LNCaP clone FGC (cell line): Measurements from ENCODE around the gene TP73.

ENCODE experiments used
- DNase-seq: peaks from one replicate; pipeline ENCODE4 v3.0.0-alpha.2; 2011; ENCODE audit warnings: low read depth
- H3K4me3 ChIP-seq: 2 replicates; pipeline ENCODE4 v1.5.1; 2011; ENCODE audit warnings: mild to moderate bottlenecking, low read depth, low read length, control low read depth
- TF ChIP-seq, protein P1 (sequence below): IDR thresholded peaks from 2 replicates; pipeline ENCODE4 v1.5.1; 2012; ENCODE audit warnings: mild to moderate bottlenecking; ENCODE audit not compliant: control insufficient read depth, insufficient read depth; ENCODE audit errors: extremely low read depth

The TP73 gene

GRCh38 chr1:3752400-3752945 is 100.2 kb downstream of the TP73 start, which contains the start of gene CCDC27:
Gene CCDC27, plus strand, starts transcription at chr1:3752450. Its CDS starts 32 bp downstream, at chr1:3752482.
- DNase-seq, result no peak
- no peak within 1 kb of the TSS for H3K4me3 ChIP-seq
- TF ChIP-seq, protein P1, sequence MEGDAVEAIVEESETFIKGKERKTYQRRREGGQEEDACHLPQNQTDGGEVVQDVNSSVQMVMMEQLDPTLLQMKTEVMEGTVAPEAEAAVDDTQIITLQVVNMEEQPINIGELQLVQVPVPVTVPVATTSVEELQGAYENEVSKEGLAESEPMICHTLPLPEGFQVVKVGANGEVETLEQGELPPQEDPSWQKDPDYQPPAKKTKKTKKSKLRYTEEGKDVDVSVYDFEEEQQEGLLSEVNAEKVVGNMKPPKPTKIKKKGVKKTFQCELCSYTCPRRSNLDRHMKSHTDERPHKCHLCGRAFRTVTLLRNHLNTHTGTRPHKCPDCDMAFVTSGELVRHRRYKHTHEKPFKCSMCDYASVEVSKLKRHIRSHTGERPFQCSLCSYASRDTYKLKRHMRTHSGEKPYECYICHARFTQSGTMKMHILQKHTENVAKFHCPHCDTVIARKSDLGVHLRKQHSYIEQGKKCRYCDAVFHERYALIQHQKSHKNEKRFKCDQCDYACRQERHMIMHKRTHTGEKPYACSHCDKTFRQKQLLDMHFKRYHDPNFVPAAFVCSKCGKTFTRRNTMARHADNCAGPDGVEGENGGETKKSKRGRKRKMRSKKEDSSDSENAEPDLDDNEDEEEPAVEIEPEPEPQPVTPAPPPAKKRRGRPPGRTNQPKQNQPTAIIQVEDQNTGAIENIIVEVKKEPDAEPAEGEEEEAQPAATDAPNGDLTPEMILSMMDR, result no peak

- H3K4me3 ChIP-seq, result no peak overlapping the region
- DNase-seq, result no peak
- TF ChIP-seq, protein P1, result no peak
Measured at GRCh38 chr1:3753656-3754454, 101.5 kb downstream of the TP73 start.

DNA sequence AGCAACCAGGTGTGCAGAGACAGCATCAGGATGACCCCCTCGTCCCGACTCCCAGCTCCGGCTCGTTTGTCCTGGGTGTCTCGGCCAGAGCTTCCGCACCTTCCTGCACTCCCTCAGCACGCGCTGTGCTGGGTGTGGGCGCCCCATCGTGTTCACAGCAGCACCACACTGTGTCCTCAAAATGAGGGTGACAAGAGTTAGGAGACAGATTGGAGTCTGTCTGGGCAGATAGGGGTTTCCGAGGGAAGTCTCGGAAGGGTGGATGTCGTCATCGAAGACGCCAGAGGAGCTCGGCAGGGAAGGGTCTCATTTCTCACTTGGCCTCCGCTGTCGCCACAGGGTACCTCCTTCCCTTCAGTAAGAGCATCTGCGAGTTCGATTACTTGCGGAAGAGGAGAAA is 104.1 kb downstream of the TP73 start:
- no peak for DNase-seq
- TF ChIP-seq, protein P1, result no peak
- no peak overlapping the region for H3K4me3 ChIP-seq

DNA sequence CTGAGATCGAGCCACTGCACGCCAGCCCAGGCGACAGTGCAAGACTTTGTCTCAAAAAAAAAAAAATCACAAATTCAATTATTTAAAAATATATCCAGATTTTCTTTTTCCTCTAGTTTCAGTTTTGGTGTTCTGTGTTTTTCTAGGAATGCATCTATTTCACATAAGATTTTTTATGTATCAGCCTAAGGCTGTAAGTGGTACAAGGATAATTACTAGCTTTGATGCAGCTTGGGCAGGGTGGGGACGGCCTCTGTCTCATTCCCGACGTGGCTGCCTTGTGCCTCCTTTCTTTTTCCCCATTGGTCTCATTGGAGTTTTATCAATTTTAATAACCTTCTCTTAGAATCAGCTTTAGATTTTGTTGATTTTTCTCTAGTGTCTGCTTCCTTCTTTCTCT is 106.8 kb downstream of the TP73 start:
- TF ChIP-seq, protein P1, result no peak
- DNase-seq, result no peak
- H3K4me3 ChIP-seq, result no peak overlapping the region

DNA sequence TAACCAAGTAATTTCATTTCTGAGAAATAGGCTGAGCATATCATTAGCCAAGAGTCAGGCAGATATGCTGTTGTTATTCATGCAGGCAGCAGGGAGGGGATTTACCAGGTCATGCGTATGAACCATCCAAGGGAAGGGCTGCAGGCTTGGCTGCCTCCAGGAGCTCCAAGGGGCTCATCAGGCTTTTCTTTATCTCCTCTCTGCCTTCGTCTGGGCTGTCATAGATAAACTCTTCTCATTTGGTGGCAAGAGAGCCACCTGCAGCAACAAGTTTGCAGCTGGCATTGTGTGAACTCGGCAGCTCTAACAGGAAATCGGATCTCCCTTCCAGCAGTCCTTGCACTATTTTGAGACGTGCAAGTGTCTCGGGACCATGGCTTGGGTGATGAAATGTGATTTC is 107.5 kb downstream of the TP73 start:
- H3K4me3 ChIP-seq, result no peak overlapping the region
- TF ChIP-seq, protein P1, result no peak
- no peak for DNase-seq

DNA sequence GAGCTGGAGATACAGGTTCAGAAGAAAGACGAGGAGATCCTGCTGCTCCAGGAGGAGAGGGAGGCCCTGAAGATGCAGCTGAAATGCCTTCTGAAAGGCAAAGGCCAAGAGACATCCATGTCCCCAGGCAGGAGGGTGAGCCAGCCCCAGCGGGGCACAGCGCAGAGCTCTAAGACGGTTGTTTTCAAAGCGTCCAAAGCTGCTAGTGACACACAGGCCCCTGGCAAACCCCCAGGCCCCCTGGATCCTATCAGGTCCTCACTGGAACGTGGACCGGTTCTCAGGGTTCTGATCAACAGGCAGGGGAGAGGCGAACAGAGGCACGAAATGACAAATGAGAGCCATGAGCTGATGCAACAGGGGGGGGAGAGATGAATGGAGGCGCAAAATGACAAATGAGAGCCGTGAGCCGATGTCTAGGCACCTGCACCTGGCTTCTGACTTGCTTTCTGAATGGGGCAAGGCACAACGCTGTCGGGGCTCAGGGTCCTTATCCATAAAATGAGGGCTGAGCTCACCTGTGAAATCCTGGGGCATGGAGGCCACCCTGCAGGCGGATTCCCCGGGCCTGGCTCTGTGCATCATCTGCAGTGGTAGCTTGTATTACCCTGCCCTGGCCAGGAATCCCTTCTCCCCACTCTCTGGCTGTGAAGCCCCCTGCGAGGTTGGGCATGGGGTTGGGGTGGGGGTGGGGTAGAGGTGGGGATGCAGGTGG is 109.1 kb downstream of the TP73 start:
- DNase-seq, result no peak
- TF ChIP-seq, protein P1, result no peak
- no peak overlapping the region for H3K4me3 ChIP-seq
